ENCODE data around the gene TMEM11.
A peak's percentile ranks its signal among the peaks of the same experiment; 100 is the strongest.

The TMEM11 gene

GRCh38 chr17:21242780-21243515, 29.0 kb upstream of the TMEM11 start:
- peaks cover 28% of the 10 kb centered on the region for H4K20me1 ChIP-seq
- peak overlapping the region; percentile 71 for H3K4me2 ChIP-seq
- peaks cover 54% of the 10 kb centered on the region for H3K4me1 ChIP-seq
- no peak overlapping the region for H3K4me3 ChIP-seq
- 0 out of 2 replicates have a peak overlapping the region, but pooled peaks have one; percentile 8 for H3K9ac ChIP-seq
- no peaks in the 10 kb centered on the region for H3K9me3 ChIP-seq
- H3K27me3 ChIP-seq: no peaks in the 10 kb centered on the region
- TF ChIP-seq Cebpa-rat (IDR thresholded peaks at IDR 0.05): no peak
- no peaks in the 10 kb centered on the region for H3K36me3 ChIP-seq
- H3K27ac ChIP-seq: no peak overlapping the region

DNA sequence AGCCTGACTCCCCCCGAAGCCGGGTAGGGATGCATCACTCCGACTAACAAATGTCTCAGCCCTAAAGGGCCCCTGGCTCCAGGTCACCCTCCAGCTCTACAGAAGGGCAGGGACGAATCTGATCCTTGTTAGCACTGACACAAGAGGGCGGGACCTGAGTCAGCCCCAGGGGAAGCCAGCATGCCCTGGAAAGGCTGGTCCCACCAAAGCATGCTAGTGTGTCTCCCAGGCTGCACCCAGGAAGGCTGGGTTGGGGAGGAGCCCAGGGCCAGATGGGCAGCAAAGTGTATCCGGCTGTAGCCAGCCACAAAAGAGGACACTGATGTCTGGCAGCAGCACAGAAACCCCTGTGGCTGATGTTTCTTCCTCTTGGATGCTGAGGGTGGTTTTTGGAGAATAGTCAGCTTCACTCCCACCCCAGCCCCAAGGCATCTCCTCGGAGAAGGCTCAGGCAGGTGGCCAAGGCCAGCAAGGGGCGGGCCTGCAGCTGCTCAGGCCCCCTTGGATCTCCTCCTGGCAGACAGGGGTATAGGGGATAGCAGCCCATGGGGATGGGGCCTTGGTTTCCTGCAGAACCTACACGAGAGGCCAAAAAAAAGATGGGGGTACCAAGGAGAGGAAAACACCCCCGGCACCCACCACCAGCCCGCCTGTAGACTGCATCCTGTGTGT, 28.2 kb upstream of the TMEM11 start:
- no peaks in the 10 kb centered on the region for H3K36me3 ChIP-seq
- H3K9ac ChIP-seq: peak overlapping the region; percentile 8; the same call in 1 of the 2 replicates
- H3K27ac ChIP-seq: peak overlapping the region; percentile 18; the same call in 1 of the 2 replicates
- peak overlapping the region; percentile 71 for H3K4me2 ChIP-seq
- H3K9me3 ChIP-seq: no peaks in the 10 kb centered on the region
- peaks cover 54% of the 10 kb centered on the region for H3K4me1 ChIP-seq
- TF ChIP-seq Cebpa-rat (IDR thresholded peaks at IDR 0.05): no peak
- H4K20me1 ChIP-seq: peaks cover 28% of the 10 kb centered on the region
- H3K27me3 ChIP-seq: no peaks in the 10 kb centered on the region
- no peak overlapping the region for H3K4me3 ChIP-seq

- no peak for TF ChIP-seq Cebpa-rat (IDR thresholded peaks at IDR 0.05)
- Histone ChIP-seq H3K4me1 (peaks cover 54% of the 10 kb centered on the region), H3K9me3 (no peaks in the 10 kb centered on the region), H3K27ac (no peak overlapping the region), H3K36me3 (no peaks in the 10 kb centered on the region), H4K20me1 (peaks cover 28% of the 10 kb centered on the region), H3K4me3 (no peak overlapping the region), H3K27me3 (no peaks in the 10 kb centered on the region), H3K4me2 (peak overlapping the region; percentile 71), H3K9ac (no peak overlapping the region; the same call in 1 of the 2 replicates)
Observed at GRCh38 chr17:21241564-21241963, 27.6 kb upstream of the TMEM11 start.

GRCh38 chr17:21240369-21241055, 26.6 kb upstream of the TMEM11 start:
- H3K36me3 ChIP-seq: no peaks in the 10 kb centered on the region
- no peak overlapping the region for H3K27ac ChIP-seq
- H3K9ac ChIP-seq: no peak overlapping the region; the same call in 1 of the 2 replicates
- H3K4me1 ChIP-seq: peaks cover 46% of the 10 kb centered on the region
- H3K9me3 ChIP-seq: no peaks in the 10 kb centered on the region
- TF ChIP-seq Cebpa-rat (IDR thresholded peaks at IDR 0.05): no peak
- no peaks in the 10 kb centered on the region for H3K27me3 ChIP-seq
- H3K4me3 ChIP-seq: no peak overlapping the region
- no peak overlapping the region for H3K4me2 ChIP-seq
- peaks cover 28% of the 10 kb centered on the region for H4K20me1 ChIP-seq

DNA sequence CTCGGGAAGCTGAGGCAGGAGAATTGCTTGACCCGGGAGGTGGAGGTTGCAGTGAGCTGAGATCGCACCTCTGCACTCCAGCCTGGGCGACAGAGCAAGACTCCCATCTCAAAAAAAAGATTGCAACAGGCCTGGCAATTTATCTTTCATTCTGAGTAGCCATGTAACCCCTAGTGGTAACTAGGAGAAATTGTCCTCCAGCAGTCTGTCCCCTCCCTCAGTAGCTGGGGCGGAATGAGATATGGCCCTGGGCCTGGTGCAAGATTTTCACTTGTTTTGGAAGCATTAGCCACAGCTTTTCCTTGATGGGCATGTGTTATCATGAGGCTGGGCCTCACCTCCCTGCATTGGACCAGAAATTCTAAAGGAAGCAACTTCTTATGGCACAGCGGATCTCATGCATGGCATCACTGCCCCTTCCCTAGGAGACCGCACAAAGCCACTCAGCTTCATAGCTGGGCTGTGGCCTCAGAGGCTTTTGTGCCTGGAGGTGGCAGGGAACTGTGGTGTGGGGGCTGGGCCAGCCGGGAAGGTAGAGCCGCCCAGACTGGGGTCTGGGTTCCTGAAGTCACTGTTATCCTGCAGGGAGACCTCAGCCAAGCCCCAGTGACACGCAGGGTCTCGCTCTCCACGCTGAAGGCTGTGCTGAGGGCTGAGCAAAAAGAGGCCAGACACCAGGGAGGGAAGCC, 25.9 kb upstream of the TMEM11 start:
- Histone ChIP-seq H4K20me1 (peaks cover 28% of the 10 kb centered on the region), H3K27ac (no peak overlapping the region), H3K36me3 (no peaks in the 10 kb centered on the region), H3K4me3 (no peak overlapping the region), H3K27me3 (no peaks in the 10 kb centered on the region), H3K4me1 (peaks cover 41% of the 10 kb centered on the region), H3K9ac (no peak overlapping the region), H3K9me3 (no peaks in the 10 kb centered on the region), H3K4me2 (no peak overlapping the region)
- 0 out of 2 replicates have a peak, but pooled peaks have one; percentile 13 for TF ChIP-seq Cebpa-rat (IDR thresholded peaks at IDR 0.05)

GRCh38 chr17:21235921-21236320, 22.0 kb upstream of the TMEM11 start:
- H3K9ac ChIP-seq: no peak overlapping the region
- H3K9me3 ChIP-seq: peaks cover 6% of the 10 kb centered on the region
- no peaks in the 10 kb centered on the region for H4K20me1 ChIP-seq
- H3K4me2 ChIP-seq: no peak overlapping the region
- no peak for TF ChIP-seq Cebpa-rat (IDR thresholded peaks at IDR 0.05)
- H3K27me3 ChIP-seq: no peaks in the 10 kb centered on the region
- peaks cover 3% of the 10 kb centered on the region for H3K4me1 ChIP-seq
- no peak overlapping the region for H3K4me3 ChIP-seq
- no peak overlapping the region for H3K27ac ChIP-seq
- no peaks in the 10 kb centered on the region for H3K36me3 ChIP-seq

DNA sequence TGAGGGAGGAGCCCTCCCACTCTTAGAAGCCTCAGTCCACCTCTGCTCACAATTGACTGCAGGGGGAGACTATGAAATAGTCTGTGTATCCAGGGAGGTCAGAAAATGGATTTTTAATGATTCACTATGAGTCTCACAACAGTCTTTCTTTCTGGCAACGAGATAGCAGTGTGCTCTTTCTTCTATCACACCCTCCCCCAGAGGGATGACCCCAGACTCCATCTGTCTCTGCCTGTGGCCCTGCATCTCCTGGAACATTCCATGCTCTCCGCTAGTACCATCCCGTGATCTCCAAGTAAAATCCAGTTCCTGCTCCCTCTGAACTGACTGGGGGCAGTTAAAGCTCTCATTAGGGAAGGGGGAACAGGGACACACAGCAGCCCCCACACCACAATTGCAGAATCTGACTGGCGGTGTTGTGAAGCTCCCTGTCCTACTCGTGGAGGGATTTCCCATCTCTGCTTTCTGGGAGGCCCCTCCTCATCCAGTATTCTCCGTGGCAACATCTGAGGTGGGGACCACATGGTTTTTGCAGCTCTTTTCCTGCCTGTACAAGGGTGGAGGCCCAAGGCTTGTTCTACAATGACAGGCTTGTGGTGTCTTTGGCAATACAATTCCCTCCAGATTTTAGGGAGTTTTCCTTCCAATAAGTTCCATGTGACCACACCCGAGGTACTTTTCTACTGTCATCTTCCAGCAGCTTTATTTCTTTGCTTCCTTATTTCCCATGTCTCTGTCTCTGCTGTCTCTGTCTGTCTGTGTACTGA, 19.8 kb upstream of the TMEM11 start:
- H3K36me3 ChIP-seq: no peaks in the 10 kb centered on the region
- no peaks in the 10 kb centered on the region for H3K27me3 ChIP-seq
- TF ChIP-seq Cebpa-rat (IDR thresholded peaks at IDR 0.05): no peak
- H3K9me3 ChIP-seq: peaks cover 6% of the 10 kb centered on the region
- no peak overlapping the region for H3K4me2 ChIP-seq
- no peak overlapping the region for H3K9ac ChIP-seq
- H3K27ac ChIP-seq: no peak overlapping the region
- H3K4me3 ChIP-seq: no peak overlapping the region
- H3K4me1 ChIP-seq: no peaks in the 10 kb centered on the region
- H4K20me1 ChIP-seq: no peaks in the 10 kb centered on the region

- no peaks in the 10 kb centered on the region for H3K27me3 ChIP-seq
- no peak overlapping the region for H3K9ac ChIP-seq
- H4K20me1 ChIP-seq: no peaks in the 10 kb centered on the region
- no peaks in the 10 kb centered on the region for H3K36me3 ChIP-seq
- no peak for TF ChIP-seq Cebpa-rat (IDR thresholded peaks at IDR 0.05)
- 0 out of 2 replicates have a peak, but pooled peaks cover 4% of the 10 kb centered on the region for H3K4me1 ChIP-seq
- no peak overlapping the region for H3K4me3 ChIP-seq
- H3K4me2 ChIP-seq: no peak overlapping the region
- peaks cover 6% of the 10 kb centered on the region for H3K9me3 ChIP-seq
- no peak overlapping the region for H3K27ac ChIP-seq
Observed at GRCh38 chr17:21232033-21232749, 18.2 kb upstream of the TMEM11 start.
